Uterus (tissue), 4 donors: ENCODE results near the gene NFILZ. TPM values are rescaled to one million over a fixed set of nuclear protein-coding genes. Genes with fewer than 3 reads are reported as not detected.

Source experiments
- DNase-seq, 2 donors: peaks; one replicate each; pipeline ENCODE4 v3.0.0-alpha.2; 2019 to 2020
- H3K27ac ChIP-seq, 2 donors: fragments of 200-600 bp; sonication (generic); 1 replicate in 1 of 2; 2 replicates in 1 of 2; pipeline ENCODE4 v1.5.1; 2016 to 2018
- H3K27me3 ChIP-seq, 2 donors: fragments of 200-600 bp; sonication (generic); one replicate each; pipeline ENCODE4 v1.5.1; 2018 to 2019; ENCODE audit warnings: control low read depth in 1 of 2
- H3K36me3 ChIP-seq, 2 donors: fragments of 200-600 bp; sonication (generic); one replicate each; pipeline ENCODE4 v1.5.1; 2019; ENCODE audit warnings: control low read depth in 1 of 2
- H3K4me1 ChIP-seq, 2 donors: fragments of 200-600 bp; sonication (generic); one replicate each; pipeline ENCODE4 v1.5.1; 2018 to 2019; ENCODE audit warnings: control low read depth in 1 of 2
- H3K4me3 ChIP-seq, 2 donors: fragments of 200-600 bp; sonication (generic); 1 replicate in 1 of 2; 2 replicates in 1 of 2; pipeline ENCODE4 v1.5.1; 2018 to 2019; ENCODE audit warnings: mild to moderate bottlenecking in 1 of 2
- H3K9me3 ChIP-seq, 2 donors: fragments of 200-600 bp; sonication (generic); one replicate each; pipeline ENCODE4 v1.5.1; 2019; ENCODE audit warnings: control low read depth in 1 of 2
- CTCF ChIP-seq, 4 experiments: fragments of 200-600 bp in 2 of 4; fragments of 450-650 bp in 2 of 4; sonication (generic) in 2 of 4; IDR thresholded peaks; one replicate each; pipeline ENCODE4 v1.5.1; 2016 to 2019; ENCODE audit warnings: antibody characterized with exemption in 4 of 4, mild to moderate bottlenecking in 2 of 4, moderate library complexity in 1 of 4
- POLR2A ChIP-seq, 2 donors: fragments of 450-650 bp; IDR thresholded peaks; one replicate each; pipeline ENCODE4 v1.6.1; 2016; ENCODE audit warnings: antibody characterized with exemption in 2 of 2, mild to moderate bottlenecking in 1 of 2, moderate library complexity in 1 of 2
- intact Hi-C: fragments of 100-400 bp; cut with DNase I; formaldehyde crosslinking; loops from one replicate; pipeline ENCODE4 v1.15.1; 2023; ENCODE audit warnings: low total_unique reads
- total RNA-seq, 4 donors: library from RNA; depleted of rRNA in 3 of 4; stranded (reverse); fragments of >200 nt in 3 of 4; gene quantifications; one replicate each; pipeline versions ENCODE4 v1.1.0 to v1.2.4, GENCODE V29; 2014 to 2023
- donor health status: DM: yes; HTN: yes; CAD: no.

The NFILZ gene
- total RNA-seq, 4 donors from 2014 or later = not detected

GRCh38 chr19:8663920-8664670, 33.7 kb downstream of the NFILZ start:
- intact Hi-C loops = no loop called here
- DNase-seq = no peak
- Histone ChIP-seq H3K9me3 (no peaks in the 10 kb centered on the region), H3K4me1 (no peaks in the 10 kb centered on the region), H3K27me3 (no peaks in the 10 kb centered on the region), H3K36me3 (no peaks in the 10 kb centered on the region), H3K27ac (no peak overlapping the region), H3K4me3 (no peak overlapping the region)
- no peak for TF ChIP-seq POLR2A (IDR thresholded peaks at IDR 0.05)
- TF ChIP-seq CTCF (IDR thresholded peaks at IDR 0.05) = no peak

- TF ChIP-seq CTCF (IDR thresholded peaks at IDR 0.05) (no peak), POLR2A (IDR thresholded peaks at IDR 0.05) (no peak)
- DNase-seq = no peak
- Histone ChIP-seq H3K27me3 (no peaks in the 10 kb centered on the region), H3K36me3 (no peaks in the 10 kb centered on the region), H3K4me3 (no peak overlapping the region), H3K27ac (no peak overlapping the region), H3K4me1 (no peaks in the 10 kb centered on the region), H3K9me3 (no peaks in the 10 kb centered on the region)
- intact Hi-C loops = no loop called here
Measured at GRCh38 chr19:8664671-8665057, 34.2 kb downstream of the NFILZ start.

- no peaks in the 10 kb centered on the region for H3K4me1 ChIP-seq
- TF ChIP-seq CTCF (IDR thresholded peaks at IDR 0.05) = no peak
- TF ChIP-seq POLR2A (IDR thresholded peaks at IDR 0.05) = no peak
- no peaks in the 10 kb centered on the region for H3K9me3 ChIP-seq
- intact Hi-C loops = no loop called here
- no peaks in the 10 kb centered on the region for H3K27me3 ChIP-seq
- DNase-seq = no peak
- H3K4me3 ChIP-seq = no peak overlapping the region
- H3K36me3 ChIP-seq = no peaks in the 10 kb centered on the region
- H3K27ac ChIP-seq = no peak overlapping the region
Measured at GRCh38 chr19:8665468-8666213, 35.2 kb downstream of the NFILZ start.

- no peak overlapping the region for H3K27ac ChIP-seq
- no peaks in the 10 kb centered on the region for H3K36me3 ChIP-seq
- no peaks in the 10 kb centered on the region for H3K4me1 ChIP-seq
- TF ChIP-seq CTCF (IDR thresholded peaks at IDR 0.05) (no peak), POLR2A (IDR thresholded peaks at IDR 0.05) (no peak)
- no peaks in the 10 kb centered on the region for H3K27me3 ChIP-seq
- DNase-seq = no peak
- intact Hi-C loops = no loop called here
- no peaks in the 10 kb centered on the region for H3K9me3 ChIP-seq
- no peak overlapping the region for H3K4me3 ChIP-seq
Measured at GRCh38 chr19:8666814-8667405, 36.5 kb downstream of the NFILZ start.
